ENCODE measurements around the gene SFXN3.

SFXN3 gene

GRCh38 chr10:101031128-101031795 is at the start of gene SFXN3, which contains the start of gene PDZD7:
SFXN3 (plus strand) TSS chr10:101031234; CDS start chr10:101034695, 3,461 bp downstream.
PDZD7 (minus strand) TSS chr10:101031129; CDS start chr10:101030219, 910 bp downstream.
- H3K4me3 ChIP-seq (ENCODE audit: low read depth, low read length), result peak within 1 kb of the TSS; percentile 88
- DNase-seq (ENCODE audit: low read depth), result peak; percentile 76
- TF ChIP-seq, protein P1, sequence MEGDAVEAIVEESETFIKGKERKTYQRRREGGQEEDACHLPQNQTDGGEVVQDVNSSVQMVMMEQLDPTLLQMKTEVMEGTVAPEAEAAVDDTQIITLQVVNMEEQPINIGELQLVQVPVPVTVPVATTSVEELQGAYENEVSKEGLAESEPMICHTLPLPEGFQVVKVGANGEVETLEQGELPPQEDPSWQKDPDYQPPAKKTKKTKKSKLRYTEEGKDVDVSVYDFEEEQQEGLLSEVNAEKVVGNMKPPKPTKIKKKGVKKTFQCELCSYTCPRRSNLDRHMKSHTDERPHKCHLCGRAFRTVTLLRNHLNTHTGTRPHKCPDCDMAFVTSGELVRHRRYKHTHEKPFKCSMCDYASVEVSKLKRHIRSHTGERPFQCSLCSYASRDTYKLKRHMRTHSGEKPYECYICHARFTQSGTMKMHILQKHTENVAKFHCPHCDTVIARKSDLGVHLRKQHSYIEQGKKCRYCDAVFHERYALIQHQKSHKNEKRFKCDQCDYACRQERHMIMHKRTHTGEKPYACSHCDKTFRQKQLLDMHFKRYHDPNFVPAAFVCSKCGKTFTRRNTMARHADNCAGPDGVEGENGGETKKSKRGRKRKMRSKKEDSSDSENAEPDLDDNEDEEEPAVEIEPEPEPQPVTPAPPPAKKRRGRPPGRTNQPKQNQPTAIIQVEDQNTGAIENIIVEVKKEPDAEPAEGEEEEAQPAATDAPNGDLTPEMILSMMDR (IDR thresholded peaks at IDR 0.05; ENCODE audit: low read depth, low read length, missing control alignments), result no peak
- in situ Hi-C loops (cut with HindIII; ENCODE audit: low sequenced_read_pairs), result loop anchor here (5.0 kb wide), 1 partner anchor 34 kb away; the partner anchor contains the start of gene LZTS2

GRCh38 chr10:100982916-100983830 is 47.9 kb upstream of the SFXN3 start:
- TF ChIP-seq, protein P1 (IDR thresholded peaks at IDR 0.05; ENCODE audit: low read depth, low read length, missing control alignments), result no peak
- no peak overlapping the region for H3K4me3 ChIP-seq (ENCODE audit: low read depth, low read length)
- in situ Hi-C loops (cut with HindIII; ENCODE audit: low sequenced_read_pairs), result no loop called here
- no peak for DNase-seq (ENCODE audit: low read depth)

GRCh38 chr10:100983868-100984671 is 47.0 kb upstream of the SFXN3 start:
- TF ChIP-seq, protein P1 (IDR thresholded peaks at IDR 0.05; ENCODE audit: low read depth, low read length, missing control alignments), result no peak
- in situ Hi-C loops (cut with HindIII; ENCODE audit: low sequenced_read_pairs), result no loop called here
- H3K4me3 ChIP-seq (ENCODE audit: low read depth, low read length), result no peak overlapping the region
- DNase-seq (ENCODE audit: low read depth), result no peak

DNA sequence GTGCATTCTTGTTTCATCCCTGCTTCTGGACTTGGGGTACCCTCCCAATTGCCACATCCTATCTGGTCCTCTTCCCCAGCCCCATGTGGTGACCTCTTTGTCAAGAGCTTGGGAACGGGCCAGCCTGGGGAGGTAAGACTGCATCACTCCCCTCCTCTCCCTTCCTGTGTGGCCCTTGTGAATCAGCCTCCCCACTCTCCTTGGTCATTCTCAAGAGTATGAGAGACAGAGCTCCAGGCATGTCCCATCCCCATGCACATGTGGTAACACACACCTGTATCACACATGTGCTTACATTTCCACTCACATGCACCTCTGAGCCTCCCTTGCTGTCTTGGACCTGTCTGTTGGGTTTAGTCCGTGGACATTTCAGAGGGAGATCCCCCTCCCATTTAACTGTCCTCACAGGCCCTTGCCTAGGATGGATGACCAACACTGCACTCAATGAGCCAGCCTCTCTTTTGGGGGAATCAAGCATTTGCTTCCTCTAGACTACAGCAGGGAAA is 46.3 kb upstream of the SFXN3 start:
- TF ChIP-seq, protein P1 (IDR thresholded peaks at IDR 0.05; ENCODE audit: low read depth, low read length, missing control alignments), result no peak
- in situ Hi-C loops (cut with HindIII; ENCODE audit: low sequenced_read_pairs), result no loop called here
- DNase-seq (ENCODE audit: low read depth), result no peak
- H3K4me3 ChIP-seq (ENCODE audit: low read depth, low read length), result no peak overlapping the region

DNA sequence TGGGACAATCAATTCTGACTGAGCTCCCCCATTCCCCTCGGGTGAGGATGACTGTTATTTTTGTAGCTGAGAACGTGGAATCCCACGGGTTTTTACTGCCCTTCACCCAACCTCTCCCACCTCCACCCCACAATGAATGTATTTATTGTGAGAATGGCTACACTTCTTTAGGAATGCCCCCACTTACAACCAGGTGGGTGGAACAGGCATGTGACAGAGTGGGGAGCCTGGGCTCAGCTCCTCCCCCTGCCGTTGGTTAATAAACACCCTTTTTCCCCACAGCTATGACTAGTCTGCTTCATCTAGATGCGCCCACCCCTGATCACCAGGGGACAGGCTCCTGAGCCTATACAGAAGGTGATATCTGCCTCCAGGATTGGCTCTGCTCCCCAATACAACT is 45.7 kb upstream of the SFXN3 start:
- no peak overlapping the region for H3K4me3 ChIP-seq (ENCODE audit: low read depth, low read length)
- in situ Hi-C loops (cut with HindIII; ENCODE audit: low sequenced_read_pairs), result no loop called here
- TF ChIP-seq, protein P1 (IDR thresholded peaks at IDR 0.05; ENCODE audit: low read depth, low read length, missing control alignments), result no peak
- no peak for DNase-seq (ENCODE audit: low read depth)

DNA sequence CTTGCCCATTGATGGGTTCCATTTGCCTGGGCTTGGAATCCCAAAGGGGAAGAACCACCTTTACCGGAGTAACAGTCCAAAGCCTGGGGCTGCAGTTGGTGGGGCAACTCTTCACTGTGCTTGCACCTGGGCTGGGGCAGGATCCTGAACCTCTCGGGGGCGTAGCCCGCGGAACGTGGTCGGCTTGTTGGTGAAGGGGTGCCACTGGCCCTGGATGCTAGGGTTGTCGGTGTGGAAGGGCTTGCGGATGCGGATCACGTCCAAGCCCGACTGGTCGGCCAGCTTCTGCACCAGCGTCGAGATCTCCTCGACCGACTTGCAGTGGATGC is 44.4 kb upstream of the SFXN3 start:
- H3K4me3 ChIP-seq (ENCODE audit: low read depth, low read length), result peak overlapping the region; percentile 98

More for the DNA sequence above, 44.4 kb upstream of the SFXN3 start:
- no peak for DNase-seq (ENCODE audit: low read depth)
- in situ Hi-C loops (cut with HindIII; ENCODE audit: low sequenced_read_pairs), result no loop called here
- TF ChIP-seq, protein P1 (IDR thresholded peaks at IDR 0.05; ENCODE audit: low read depth, low read length, missing control alignments), result no peak

Measured in astrocyte of the cerebellum (primary cell).